ENCODE results near the gene UBE2L3. TPM values are rescaled to one million over a fixed set of nuclear protein-coding genes. Genes with fewer than 3 reads are reported as not detected.

Gene UBE2L3
- total RNA-seq, 2 donors from 2014 or later: 74.6 to 79.4 TPM

DNA sequence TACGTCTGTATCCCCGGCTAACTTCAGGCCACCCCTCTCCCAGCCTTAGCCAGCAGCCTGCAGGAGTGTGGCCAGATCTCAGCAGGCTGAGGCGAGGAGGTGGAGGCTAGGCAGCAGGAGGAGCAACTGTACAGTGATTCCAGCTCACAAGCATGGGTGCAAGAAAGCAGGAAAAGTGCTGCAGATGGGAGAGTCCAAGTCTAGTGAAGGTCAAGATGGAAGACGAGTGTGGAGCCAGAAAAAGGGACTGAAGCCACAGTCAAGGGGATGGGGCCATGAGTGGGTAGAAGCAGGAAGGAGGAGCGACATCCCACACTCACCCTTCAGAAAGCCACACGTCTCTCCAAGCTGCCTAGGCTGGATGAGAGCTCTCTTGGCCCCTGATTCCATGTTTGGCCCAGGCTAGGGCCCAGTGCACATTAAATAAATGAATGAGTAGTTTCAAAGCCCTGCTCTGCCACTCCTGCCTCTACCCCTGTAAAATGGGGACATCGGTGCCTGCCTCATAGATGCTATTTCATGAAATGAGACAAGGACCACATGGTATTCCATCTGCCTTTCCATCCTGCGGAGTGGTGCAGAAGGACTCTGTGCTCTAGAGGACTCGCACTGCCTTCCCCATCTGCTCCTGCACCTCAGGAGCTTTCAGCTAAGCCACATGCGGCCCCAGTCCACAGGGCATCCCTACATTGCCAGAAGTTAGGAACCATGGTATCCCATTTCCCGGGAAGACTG, 59.4 kb downstream of the UBE2L3 start:
- Mint-ChIP-seq H3K4me3 (no peak overlapping the region), H3K9me3 (peaks cover 2% of the 10 kb centered on the region), H3K27ac (peak overlapping the region; percentile 9), H3K4me1 (peaks cover 5% of the 10 kb centered on the region), H3K36me3 (ENCODE audit: low read depth) (peaks cover 34% of the 10 kb centered on the region), H3K27me3 (ENCODE audit: insufficient read depth) (no peaks in the 10 kb centered on the region)
- TF ChIP-seq, protein P1, sequence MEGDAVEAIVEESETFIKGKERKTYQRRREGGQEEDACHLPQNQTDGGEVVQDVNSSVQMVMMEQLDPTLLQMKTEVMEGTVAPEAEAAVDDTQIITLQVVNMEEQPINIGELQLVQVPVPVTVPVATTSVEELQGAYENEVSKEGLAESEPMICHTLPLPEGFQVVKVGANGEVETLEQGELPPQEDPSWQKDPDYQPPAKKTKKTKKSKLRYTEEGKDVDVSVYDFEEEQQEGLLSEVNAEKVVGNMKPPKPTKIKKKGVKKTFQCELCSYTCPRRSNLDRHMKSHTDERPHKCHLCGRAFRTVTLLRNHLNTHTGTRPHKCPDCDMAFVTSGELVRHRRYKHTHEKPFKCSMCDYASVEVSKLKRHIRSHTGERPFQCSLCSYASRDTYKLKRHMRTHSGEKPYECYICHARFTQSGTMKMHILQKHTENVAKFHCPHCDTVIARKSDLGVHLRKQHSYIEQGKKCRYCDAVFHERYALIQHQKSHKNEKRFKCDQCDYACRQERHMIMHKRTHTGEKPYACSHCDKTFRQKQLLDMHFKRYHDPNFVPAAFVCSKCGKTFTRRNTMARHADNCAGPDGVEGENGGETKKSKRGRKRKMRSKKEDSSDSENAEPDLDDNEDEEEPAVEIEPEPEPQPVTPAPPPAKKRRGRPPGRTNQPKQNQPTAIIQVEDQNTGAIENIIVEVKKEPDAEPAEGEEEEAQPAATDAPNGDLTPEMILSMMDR (conservative IDR thresholded peaks at IDR 0.05): no peak
- Histone ChIP-seq H3K9me3 (ENCODE audit: control insufficient read depth, low read length) (no peaks in the 10 kb centered on the region), H3K9ac (ENCODE audit: extremely low read depth, low read length, poor library complexity, severe bottlenecking) (no peak overlapping the region), H3K36me3 (ENCODE audit: control insufficient read depth, insufficient read depth, low read length) (peaks cover 31% of the 10 kb centered on the region), H3K4me1 (ENCODE audit: control insufficient read depth, insufficient read depth, low read length) (no peaks in the 10 kb centered on the region), H3K4me3 (ENCODE audit: low read length) (no peak overlapping the region), H3K27me3 (ENCODE audit: control insufficient read depth, insufficient read depth, low read length, poor library complexity, severe bottlenecking) (no peaks in the 10 kb centered on the region), H3K27ac (ENCODE audit: low read depth, low read length) (no peak overlapping the region)
- DNase-seq: no peak
- WGBS, 2 experiments (ENCODE audit: insufficient coverage in 1 of 2, insufficient read length in 1 of 2): 92 to 94% methylated on average over 4 to 11 of the region's 11 CpGs

DNA sequence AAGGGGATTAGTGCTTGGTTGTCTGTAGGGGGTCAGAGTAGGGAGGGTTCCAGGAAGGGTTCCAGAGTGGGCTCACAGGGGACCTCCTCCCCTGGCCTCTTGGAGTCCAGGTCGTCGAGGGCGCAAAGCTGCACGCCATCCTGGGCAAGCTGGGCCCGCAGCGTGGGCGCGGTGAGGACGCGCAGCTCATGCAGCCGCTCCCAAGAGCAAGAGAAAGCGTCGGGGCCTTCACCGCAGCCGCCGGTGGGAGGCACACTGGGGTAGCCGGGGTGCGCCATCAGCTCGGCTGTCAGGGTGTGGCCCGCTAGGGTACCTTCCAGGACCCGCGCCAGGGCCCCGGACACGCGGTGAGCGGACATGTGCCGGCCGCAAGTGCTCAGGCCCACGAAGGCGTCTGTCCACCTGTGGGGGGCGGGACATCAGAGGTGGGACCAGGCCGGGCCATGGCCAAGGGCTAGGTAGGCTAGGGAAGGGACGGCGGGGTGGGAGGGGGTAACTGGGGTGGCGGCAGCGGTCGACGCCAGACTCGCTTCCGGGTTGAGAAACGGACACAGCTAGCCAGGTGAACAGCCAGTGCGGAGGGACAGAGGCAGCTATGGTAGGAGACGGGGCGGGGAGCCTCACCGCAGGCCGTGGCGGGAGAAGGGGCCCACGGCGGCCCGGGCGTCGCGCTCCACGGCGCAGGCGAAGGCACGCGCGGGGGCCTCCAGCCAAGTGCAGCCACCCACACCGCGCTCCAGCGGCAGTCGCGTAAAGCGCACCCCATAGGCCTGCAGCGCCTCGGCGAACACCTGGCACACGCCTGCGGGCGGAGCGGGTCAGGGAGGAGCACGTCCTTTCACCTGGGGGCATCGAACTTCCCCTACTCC, 61.1 kb downstream of the UBE2L3 start:
- H3K27ac ChIP-seq (ENCODE audit: low read depth, low read length): no peak overlapping the region
- 93 to 94% methylated on average over 38 to 74 of the region's 74 CpGs for WGBS, 2 experiments (ENCODE audit: insufficient coverage in 1 of 2, insufficient read length in 1 of 2)
- no peaks in the 10 kb centered on the region for H3K27me3 Mint-ChIP-seq (ENCODE audit: insufficient read depth)
- no peak overlapping the region for H3K9ac ChIP-seq (ENCODE audit: extremely low read depth, low read length, poor library complexity, severe bottlenecking)
- TF ChIP-seq, protein P1 (conservative IDR thresholded peaks at IDR 0.05): no peak
- H3K36me3 Mint-ChIP-seq (ENCODE audit: low read depth): peaks cover 17% of the 10 kb centered on the region
- H3K9me3 ChIP-seq (ENCODE audit: control insufficient read depth, low read length): no peaks in the 10 kb centered on the region
- H3K4me1 Mint-ChIP-seq: peaks cover 5% of the 10 kb centered on the region
- H3K27ac Mint-ChIP-seq: no peak overlapping the region
- no peaks in the 10 kb centered on the region for H3K4me1 ChIP-seq (ENCODE audit: control insufficient read depth, insufficient read depth, low read length)
- peaks cover 2% of the 10 kb centered on the region for H3K9me3 Mint-ChIP-seq
- H3K4me3 Mint-ChIP-seq: peak overlapping the region; percentile 81
- peak overlapping the region; percentile 86 for H3K4me3 ChIP-seq (ENCODE audit: low read length)
- H3K27me3 ChIP-seq (ENCODE audit: control insufficient read depth, insufficient read depth, low read length, poor library complexity, severe bottlenecking): no peaks in the 10 kb centered on the region
- peaks cover 15% of the 10 kb centered on the region for H3K36me3 ChIP-seq (ENCODE audit: control insufficient read depth, insufficient read depth, low read length)
- no peak for DNase-seq

DNA sequence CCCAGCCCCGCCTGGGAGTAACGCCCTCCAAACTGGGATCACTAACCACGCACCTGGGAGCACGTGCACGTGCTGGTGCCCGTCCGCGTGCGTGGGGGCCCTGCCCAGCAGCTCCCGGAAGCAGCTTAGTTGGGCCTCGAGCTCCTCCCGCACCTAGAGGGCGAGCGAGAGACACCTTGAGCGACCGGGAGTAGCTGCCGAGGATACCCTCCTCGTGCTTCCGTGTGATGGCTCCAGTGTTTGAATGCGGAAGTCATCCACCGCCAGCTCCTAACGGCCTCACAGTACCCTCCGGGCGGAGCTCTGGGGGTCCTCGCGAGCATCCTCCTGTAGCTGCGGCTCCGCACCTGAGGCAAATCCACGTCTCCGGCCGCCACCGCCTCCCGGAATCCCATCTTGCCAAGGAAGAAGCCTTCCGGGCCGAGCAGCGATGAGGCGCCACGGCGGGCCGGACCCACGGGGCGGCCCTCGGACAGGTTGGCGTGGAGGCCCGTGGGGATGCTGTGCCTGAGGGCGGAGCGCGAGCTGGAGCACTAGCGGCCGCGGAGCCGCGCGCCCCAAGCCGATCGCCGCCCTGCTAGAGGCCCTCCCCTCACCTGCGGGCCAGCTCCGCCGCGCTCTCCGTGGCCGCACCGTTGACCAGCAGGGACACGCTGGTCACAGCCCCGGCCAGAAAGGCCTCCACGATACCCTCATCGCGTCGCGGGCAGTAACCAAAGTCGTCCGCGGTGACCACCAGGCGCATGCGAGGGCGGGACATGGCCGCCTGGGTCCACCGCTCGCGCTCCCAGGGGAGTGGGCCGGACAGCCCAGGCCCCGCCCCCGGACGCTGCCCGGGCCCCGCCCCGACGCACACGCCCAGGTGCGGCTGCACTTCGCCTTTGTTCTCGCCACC, 62.0 kb downstream of the UBE2L3 start, which contains the start of gene YDJC:
YDJC (minus strand) TSS at position 768 of the 895 bp plus-strand sequence; CDS start at position 760, 8 bp downstream.
- Histone ChIP-seq H3K4me3 (ENCODE audit: low read length) (peak within 1 kb of the TSS; percentile 86), H3K9ac (ENCODE audit: extremely low read depth, low read length, poor library complexity, severe bottlenecking) (peak within 1 kb of the TSS; percentile 62), H3K27ac (ENCODE audit: low read depth, low read length) (peak within 1 kb of the TSS; percentile 42), H3K9me3 (ENCODE audit: control insufficient read depth, low read length) (no peaks in the 10 kb centered on the region), H3K36me3 (ENCODE audit: control insufficient read depth, insufficient read depth, low read length) (peaks cover 14% of the 10 kb centered on the region), H3K27me3 (ENCODE audit: control insufficient read depth, insufficient read depth, low read length, poor library complexity, severe bottlenecking) (no peaks in the 10 kb centered on the region), H3K4me1 (ENCODE audit: control insufficient read depth, insufficient read depth, low read length) (no peaks in the 10 kb centered on the region)
- 1% methylated on average over 39 to 93 of the region's 93 CpGs for WGBS, 2 experiments (ENCODE audit: insufficient coverage in 1 of 2, insufficient read length in 1 of 2)
- H3K36me3 Mint-ChIP-seq (ENCODE audit: low read depth): peaks cover 17% of the 10 kb centered on the region
- TF ChIP-seq, protein P1 (conservative IDR thresholded peaks at IDR 0.05): peak; percentile 77
- peaks cover 5% of the 10 kb centered on the region for H3K4me1 Mint-ChIP-seq
- H3K4me3 Mint-ChIP-seq: peak within 1 kb of the TSS; percentile 81
- peak; percentile 98 for DNase-seq
- peaks cover 2% of the 10 kb centered on the region for H3K9me3 Mint-ChIP-seq
- H3K27ac Mint-ChIP-seq: peak within 1 kb of the TSS; percentile 89
- no peaks in the 10 kb centered on the region for H3K27me3 Mint-ChIP-seq (ENCODE audit: insufficient read depth)

Measured in endodermal cell (in vitro differentiated cells).